HG03571 (cell line): ENCODE measurements around the gene SBK3.
"Not testable (repeated sequence)": the region's sequence is repeated elsewhere in the genome, so short reads cannot be mapped to it uniquely, and the experiment has no call there.

Experiments
- ATAC-seq: cut with Tn5 transposase; IDR thresholded peaks from one replicate; pipeline ENCODE4 v1.9.1; 2021; ENCODE audit not compliant: unreplicated experiment

Gene SBK3

GRCh38 chr19:55541091-55541490, 4.3 kb downstream of the SBK3 start:
- ATAC-seq: no peak

- ATAC-seq: no peak
These were observed 4.7 kb downstream of the SBK3 start for GRCh38 chr19:55540619-55541018.

GRCh38 chr19:55539090-55539984, 6.0 kb downstream of the SBK3 start:
- no peak for ATAC-seq

GRCh38 chr19:55538132-55538531, 7.2 kb downstream of the SBK3 start:
- ATAC-seq: no peak

- ATAC-seq: no peak
These were observed 7.6 kb downstream of the SBK3 start for GRCh38 chr19:55537741-55538111.

GRCh38 chr19:55536951-55537740, 8.2 kb downstream of the SBK3 start, which contains the start of gene SBK2:
TSS of gene SBK2 (minus strand) at chr19:55537133. CDS start at chr19:55536294, 839 bp downstream.
- ATAC-seq: no peak

- ATAC-seq: no peak
These were observed 9.0 kb downstream of the SBK3 start for GRCh38 chr19:55536366-55536765.

GRCh38 chr19:55535965-55536350, 9.4 kb downstream of the SBK3 start:
- ATAC-seq: no peak

- ATAC-seq: no peak
These were observed 10.0 kb downstream of the SBK3 start for GRCh38 chr19:55535173-55535964.

- ATAC-seq: not testable (repeated sequence)
These were observed 11.1 kb downstream of the SBK3 start for GRCh38 chr19:55534280-55534679.

GRCh38 chr19:55530996-55531395, 14.3 kb downstream of the SBK3 start:
- no peak for ATAC-seq

- ATAC-seq: no peak
These were observed 15.6 kb downstream of the SBK3 start for GRCh38 chr19:55529636-55530234.

- no peak for ATAC-seq
These were observed 17.1 kb downstream of the SBK3 start for GRCh38 chr19:55528030-55528803.

GRCh38 chr19:55527197-55528029, 17.9 kb downstream of the SBK3 start:
- ATAC-seq: no peak

GRCh38 chr19:55526216-55527196, 18.8 kb downstream of the SBK3 start:
- ATAC-seq: no peak

- no peak for ATAC-seq
These were observed 19.8 kb downstream of the SBK3 start for GRCh38 chr19:55525289-55526101.

- no peak for ATAC-seq
These were observed 24.6 kb downstream of the SBK3 start for GRCh38 chr19:55520691-55521292.
